22Rv1 (cell line): ENCODE data around the gene TMEM131.

Source experiments
- ZFX ChIP-seq: fragments of 450-650 bp; IDR thresholded peaks from 2 replicates; pipeline ENCODE4 v1.6.1; 2017; ENCODE audit warnings: antibody characterized with exemption, borderline replicate concordance
- TF ChIP-seq, protein P1 (sequence below): fragments of 450-650 bp; IDR thresholded peaks from 2 replicates; pipeline ENCODE4 v1.5.1; 2017; ENCODE audit warnings: mild to moderate bottlenecking

- TF ChIP-seq, protein P1, sequence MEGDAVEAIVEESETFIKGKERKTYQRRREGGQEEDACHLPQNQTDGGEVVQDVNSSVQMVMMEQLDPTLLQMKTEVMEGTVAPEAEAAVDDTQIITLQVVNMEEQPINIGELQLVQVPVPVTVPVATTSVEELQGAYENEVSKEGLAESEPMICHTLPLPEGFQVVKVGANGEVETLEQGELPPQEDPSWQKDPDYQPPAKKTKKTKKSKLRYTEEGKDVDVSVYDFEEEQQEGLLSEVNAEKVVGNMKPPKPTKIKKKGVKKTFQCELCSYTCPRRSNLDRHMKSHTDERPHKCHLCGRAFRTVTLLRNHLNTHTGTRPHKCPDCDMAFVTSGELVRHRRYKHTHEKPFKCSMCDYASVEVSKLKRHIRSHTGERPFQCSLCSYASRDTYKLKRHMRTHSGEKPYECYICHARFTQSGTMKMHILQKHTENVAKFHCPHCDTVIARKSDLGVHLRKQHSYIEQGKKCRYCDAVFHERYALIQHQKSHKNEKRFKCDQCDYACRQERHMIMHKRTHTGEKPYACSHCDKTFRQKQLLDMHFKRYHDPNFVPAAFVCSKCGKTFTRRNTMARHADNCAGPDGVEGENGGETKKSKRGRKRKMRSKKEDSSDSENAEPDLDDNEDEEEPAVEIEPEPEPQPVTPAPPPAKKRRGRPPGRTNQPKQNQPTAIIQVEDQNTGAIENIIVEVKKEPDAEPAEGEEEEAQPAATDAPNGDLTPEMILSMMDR = no peak
- TF ChIP-seq ZFX = no peak
Observed at GRCh38 chr2:97707362-97708047, 288.2 kb downstream of the TMEM131 start.
